ENCODE results near the gene UNC119.

DNA sequence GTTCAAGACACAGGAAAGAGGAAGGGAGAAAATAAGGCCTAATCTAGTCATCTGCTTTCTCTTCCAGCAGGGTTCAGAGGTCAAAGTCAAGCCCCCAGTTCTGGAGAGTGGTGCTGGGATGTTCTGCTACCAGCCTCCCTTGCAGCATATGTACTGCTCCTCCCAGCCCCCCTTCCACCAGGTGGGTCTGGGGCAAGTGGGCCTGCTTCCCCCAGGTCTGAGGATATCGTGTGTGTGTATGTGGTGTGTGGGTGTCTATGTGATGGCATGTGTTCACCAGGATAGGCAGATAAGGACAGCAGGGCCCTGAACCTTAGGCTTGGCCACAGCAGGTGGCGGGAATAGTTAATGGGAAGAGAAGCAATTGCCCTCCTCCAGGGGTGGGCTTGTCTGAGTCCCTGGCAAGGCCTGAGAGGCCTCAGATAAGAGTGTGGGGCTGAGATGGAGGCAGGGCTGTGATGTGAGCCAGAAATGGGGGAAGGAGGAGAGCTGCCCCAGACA, 25.2 kb downstream of the UNC119 start:
- no peak for TF ChIP-seq CTCF (IDR thresholded peaks at IDR 0.05)
- TF ChIP-seq POLR2A (IDR thresholded peaks at IDR 0.05): no peak
- TF ChIP-seq EP300 (IDR thresholded peaks at IDR 0.05): no peak
- TF ChIP-seq POLR2AphosphoS5 (IDR thresholded peaks at IDR 0.05): no peak
